GM18505 (cell line): ENCODE data around the gene RAB29.
"Not testable (repeated sequence)": the region's sequence is repeated elsewhere in the genome, so short reads cannot be mapped to it uniquely, and the experiment has no call there.

Source experiments
- ATAC-seq: cut with Tn5 transposase; IDR thresholded peaks from one replicate; pipeline ENCODE4 v1.9.1; 2021; ENCODE audit not compliant: unreplicated experiment
- POLR2A ChIP-seq: IDR thresholded peaks from 4 replicates; pipeline ENCODE4 v1.6.1; 2011; ENCODE audit warnings: borderline replicate concordance; ENCODE audit not compliant: insufficient read depth, insufficient read length; ENCODE audit errors: extremely low read depth

The RAB29 gene

DNA sequence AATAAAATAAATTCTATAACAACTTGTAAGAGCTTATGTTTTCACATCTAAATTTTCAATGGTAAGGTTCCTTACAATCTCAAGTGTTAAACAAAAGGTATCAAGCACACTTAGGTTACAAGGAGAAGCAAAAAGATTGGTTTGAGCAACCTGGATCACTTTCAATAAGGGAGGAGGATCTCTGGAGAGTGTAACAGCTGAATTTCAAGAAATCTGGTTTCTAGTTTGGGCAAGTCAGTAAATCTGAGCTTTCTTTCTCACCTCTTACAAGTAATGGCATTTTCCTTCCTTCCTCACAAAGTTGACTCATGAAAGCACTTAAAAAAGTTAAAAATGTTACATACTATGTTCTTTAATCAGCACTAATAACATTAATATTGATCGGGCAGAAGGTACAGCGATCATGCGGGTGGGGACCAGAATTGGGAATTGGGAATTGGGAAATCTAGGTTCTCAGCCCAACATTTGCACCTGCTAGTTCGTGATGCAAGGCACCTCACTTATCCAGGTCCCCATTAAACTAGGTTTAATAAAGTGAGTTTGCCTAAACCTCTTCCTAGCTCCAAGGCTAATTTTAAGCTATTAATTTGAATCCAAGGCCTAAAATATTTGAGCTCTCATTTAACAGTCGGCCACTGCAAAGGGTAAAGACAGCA lies 28.4 kb downstream of the RAB29 start:
- TF ChIP-seq POLR2A: no peak
- no peak for ATAC-seq

DNA sequence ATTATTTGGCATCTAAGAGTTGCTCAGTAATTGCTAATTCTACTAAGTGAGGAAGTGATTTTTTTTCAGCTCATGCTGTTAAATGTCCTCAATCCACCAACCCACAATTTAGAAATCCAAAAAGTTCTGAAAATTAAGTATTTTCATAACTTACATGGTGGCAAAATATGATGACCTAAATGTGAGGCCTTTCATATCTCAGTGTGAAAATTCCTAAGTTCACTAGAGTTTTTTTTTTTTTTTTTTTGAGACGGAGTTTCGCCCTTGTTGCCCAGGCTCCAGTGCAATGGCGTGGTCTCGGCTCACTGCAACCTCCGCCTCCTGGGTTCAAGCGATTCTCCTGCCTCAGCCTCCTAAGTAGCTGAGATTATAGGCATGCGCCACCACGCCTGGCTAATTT lies 30.9 kb downstream of the RAB29 start:
- no peak for ATAC-seq
- no peak for TF ChIP-seq POLR2A

DNA sequence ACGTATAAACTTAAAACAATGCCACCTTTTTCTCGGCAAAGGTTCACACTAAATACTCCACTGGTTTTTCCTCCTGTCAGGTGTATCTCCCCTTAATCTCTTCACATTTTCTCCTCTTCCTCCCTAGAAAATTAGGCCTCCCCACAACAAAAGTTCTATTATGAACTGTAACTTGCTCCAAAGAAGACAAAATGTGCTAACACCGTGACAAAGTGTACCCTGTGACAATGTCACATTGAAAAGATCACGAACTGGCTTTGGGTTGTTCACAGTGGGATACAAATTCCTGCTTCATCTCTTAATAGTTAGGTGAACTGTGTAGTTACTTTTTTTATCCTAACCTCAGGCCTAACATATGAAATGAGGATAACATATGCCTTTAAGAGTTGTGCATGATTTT lies 31.3 kb downstream of the RAB29 start:
- ATAC-seq: no peak
- TF ChIP-seq POLR2A: no peak

- TF ChIP-seq POLR2A: no peak
- no peak for ATAC-seq
Observed at GRCh38 chr1:205741681-205742080, 33.6 kb downstream of the RAB29 start.

- ATAC-seq: no peak
- TF ChIP-seq POLR2A: no peak
Observed at GRCh38 chr1:205739348-205740160, 35.7 kb downstream of the RAB29 start.

DNA sequence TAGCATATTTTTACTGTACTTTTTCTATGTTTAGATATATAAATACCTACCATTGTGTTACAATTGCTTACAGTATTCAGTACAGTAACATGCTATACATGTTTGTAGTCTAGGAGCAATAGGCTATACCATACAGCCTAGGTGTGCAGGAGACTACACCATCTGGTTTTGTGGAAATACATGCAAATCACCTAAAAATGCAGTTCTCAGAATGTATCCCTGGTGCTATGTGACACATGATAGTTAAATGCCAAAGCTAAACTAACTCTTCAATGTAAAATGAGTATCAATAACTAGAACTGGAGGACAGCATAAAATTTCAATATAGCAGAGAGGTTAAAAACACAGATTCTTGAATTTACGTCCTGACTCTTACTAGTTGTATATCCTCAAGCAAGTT lies 40.1 kb downstream of the RAB29 start:
- no peak for TF ChIP-seq POLR2A

DNA sequence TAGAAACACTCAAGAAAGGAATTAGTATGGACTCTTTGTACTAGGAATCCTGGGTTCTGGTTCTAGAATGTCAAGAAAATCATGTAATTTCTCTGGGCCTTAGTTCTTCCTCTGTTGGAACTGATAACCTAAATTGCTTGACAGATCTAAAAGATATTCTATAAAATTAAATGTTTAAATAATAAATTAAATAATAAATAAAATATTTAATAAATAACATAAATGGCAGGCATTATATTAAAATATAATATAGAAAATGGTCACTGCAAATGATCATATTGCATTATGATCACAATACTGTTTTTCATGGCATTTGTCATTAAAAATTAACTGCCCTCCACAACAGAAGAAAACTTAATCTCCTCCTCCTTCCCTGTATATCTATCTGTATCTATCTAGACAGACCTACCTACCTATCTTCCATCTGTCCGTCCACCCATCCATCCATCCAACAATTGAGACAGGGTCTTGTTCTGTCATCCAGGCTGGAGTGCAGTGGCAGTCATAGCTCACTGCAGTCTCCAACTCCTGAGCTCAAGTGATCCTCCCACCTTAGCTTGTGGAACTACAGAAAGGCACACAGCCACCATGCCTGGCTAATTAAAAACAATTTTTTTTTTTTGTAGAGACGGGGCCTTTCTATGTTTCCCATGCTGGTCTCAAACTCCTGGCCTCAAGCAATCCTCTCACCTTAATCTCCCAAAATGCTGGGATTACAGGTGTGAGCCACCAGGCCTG lies 41.7 kb downstream of the RAB29 start:
- TF ChIP-seq POLR2A: no peak
- ATAC-seq: no peak

More for the DNA sequence above, 40.1 kb downstream of the RAB29 start:
- no peak for ATAC-seq

- ATAC-seq: no peak
- TF ChIP-seq POLR2A: no peak
Observed at GRCh38 chr1:205729945-205730610, 45.2 kb downstream of the RAB29 start.

DNA sequence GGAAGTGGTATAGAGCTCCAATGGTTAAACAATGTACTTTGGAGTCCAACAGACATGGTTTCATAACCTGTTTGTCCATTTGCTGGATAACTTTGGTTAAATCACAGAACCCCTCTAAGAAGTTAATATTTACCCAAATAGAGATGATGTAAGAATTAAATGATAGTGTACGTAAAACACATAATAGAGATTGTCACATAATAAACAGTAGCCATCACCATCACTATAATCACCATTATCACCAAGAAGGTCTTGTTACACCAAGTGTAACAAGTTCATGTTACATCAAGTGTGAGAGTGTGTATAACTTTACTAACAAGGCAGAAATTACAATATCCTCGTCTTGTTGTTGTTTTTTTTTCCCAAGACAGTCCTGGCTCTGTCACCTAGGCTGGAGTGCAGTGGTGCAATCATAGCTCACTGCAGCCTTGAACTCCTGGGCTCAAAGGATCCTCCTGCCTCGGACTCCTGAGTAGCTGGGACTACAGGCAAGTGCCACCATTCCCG lies 48.6 kb downstream of the RAB29 start:
- ATAC-seq: no peak
- no peak for TF ChIP-seq POLR2A

GRCh38 chr1:205725514-205725913 lies 49.8 kb downstream of the RAB29 start:
- no peak for ATAC-seq
- TF ChIP-seq POLR2A: no peak

- not testable (repeated sequence) for ATAC-seq
Observed at GRCh38 chr1:205720740-205721139, 54.5 kb downstream of the RAB29 start.

DNA sequence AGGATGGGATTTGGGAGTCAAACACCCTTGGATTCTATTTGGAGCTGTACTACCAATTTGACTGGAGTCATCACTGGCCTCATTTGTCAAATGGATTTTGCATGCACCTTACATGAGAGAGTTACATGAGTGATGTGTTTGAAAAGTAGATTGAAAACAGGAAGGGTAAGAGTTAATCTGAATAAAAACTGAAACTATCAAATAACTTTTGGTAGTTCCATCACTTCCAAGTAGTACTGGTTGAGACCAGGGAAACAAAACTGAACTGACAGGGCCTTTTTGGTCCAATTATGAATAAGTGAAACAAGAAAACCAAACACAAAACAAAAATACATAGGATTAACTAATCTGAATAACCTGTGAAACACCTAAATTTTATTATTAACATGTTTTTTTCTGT lies 55.5 kb downstream of the RAB29 start:
- ATAC-seq: no peak
- no peak for TF ChIP-seq POLR2A

DNA sequence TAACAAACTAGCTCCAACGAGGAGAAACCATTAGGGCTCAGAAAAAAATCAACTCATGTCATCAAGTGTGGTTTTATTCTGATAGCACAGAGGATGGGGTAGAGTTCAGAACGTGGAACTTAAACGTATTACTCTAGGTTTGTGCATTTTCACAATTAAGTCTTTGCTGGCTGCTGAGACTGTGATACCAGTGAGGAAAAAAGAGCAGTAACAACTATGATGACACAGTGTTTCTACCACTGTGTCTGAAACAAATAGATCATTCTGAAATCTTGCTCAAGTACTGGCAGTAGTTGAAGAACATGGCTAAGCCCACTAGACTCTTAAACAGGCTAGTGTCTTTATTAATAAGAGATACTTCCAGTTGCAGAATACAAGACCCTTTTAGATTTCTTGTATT lies 56.3 kb downstream of the RAB29 start:
- no peak for ATAC-seq
- no peak for TF ChIP-seq POLR2A
